NCI-H2081 treated with DMSO at 0.1 percent for 48 hours (cell line): ENCODE data around the gene ELOVL5.
"Not testable (repeated sequence)": the region's sequence is repeated elsewhere in the genome, so short reads cannot be mapped to it uniquely, and the experiment has no call there.

Source experiments
- DNase-seq: peaks from one replicate; lab custom pipeline; 2025; lab: John Stamatoyannopoulos, UW

ELOVL5 gene

GRCh38 chr6:53328375-53328774 is 20.4 kb downstream of the ELOVL5 start:
- DNase-seq, result no peak

- no peak for DNase-seq
Measured at GRCh38 chr6:53327017-53327395, 21.7 kb downstream of the ELOVL5 start.

GRCh38 chr6:53326372-53327016 is 22.3 kb downstream of the ELOVL5 start:
- DNase-seq, result no peak

- DNase-seq, result no peak
Measured at GRCh38 chr6:53325785-53326184, 23.0 kb downstream of the ELOVL5 start.

GRCh38 chr6:53322188-53323029 is 26.3 kb downstream of the ELOVL5 start:
- no peak for DNase-seq

GRCh38 chr6:53321701-53322100 is 27.0 kb downstream of the ELOVL5 start:
- DNase-seq, result no peak

- DNase-seq, result no peak
Measured at GRCh38 chr6:53320964-53321363, 27.8 kb downstream of the ELOVL5 start.

- DNase-seq, result no peak
Measured at GRCh38 chr6:53318429-53318828, 30.3 kb downstream of the ELOVL5 start.

- no peak for DNase-seq
Measured at GRCh38 chr6:53317861-53318260, 30.9 kb downstream of the ELOVL5 start.

GRCh38 chr6:53317299-53317698 is 31.5 kb downstream of the ELOVL5 start:
- DNase-seq, result not testable (repeated sequence)

GRCh38 chr6:53316142-53316541 is 32.6 kb downstream of the ELOVL5 start:
- no peak for DNase-seq

- no peak for DNase-seq
Measured at GRCh38 chr6:53315086-53315724, 33.5 kb downstream of the ELOVL5 start.

GRCh38 chr6:53313784-53314400 is 34.9 kb downstream of the ELOVL5 start:
- DNase-seq, result no peak

GRCh38 chr6:53312355-53312754 is 36.4 kb downstream of the ELOVL5 start:
- DNase-seq, result no peak

GRCh38 chr6:53311586-53311935 is 37.2 kb downstream of the ELOVL5 start:
- no peak for DNase-seq

- no peak for DNase-seq
Measured at GRCh38 chr6:53310771-53311585, 37.8 kb downstream of the ELOVL5 start.

- DNase-seq, result no peak
Measured at GRCh38 chr6:53309901-53310300, 38.8 kb downstream of the ELOVL5 start.

GRCh38 chr6:53309059-53309900 is 39.5 kb downstream of the ELOVL5 start:
- no peak for DNase-seq

GRCh38 chr6:53306819-53307347 is 41.9 kb downstream of the ELOVL5 start:
- DNase-seq, result no peak

- not testable (repeated sequence) for DNase-seq
Measured at GRCh38 chr6:53306217-53306616, 42.5 kb downstream of the ELOVL5 start.
